ENCODE results near the gene GNAL. TPM values are rescaled to one million over a fixed set of nuclear protein-coding genes. Genes with fewer than 3 reads are reported as not detected.

GNAL gene
- total and polyA plus RNA-seq, 4 donors = 0.15 to 0.92 (median 0.72) TPM

GRCh38 chr18:11658019-11658418 is 31.0 kb upstream of the GNAL start:
- no peak for TF ChIP-seq FOXA1 (IDR thresholded peaks at IDR 0.05)
- no peak overlapping the region for H3K9ac ChIP-seq (ENCODE audit: low read depth in 1 of 2, low read length in 2 of 2)
- H3K27ac ChIP-seq (ENCODE audit: low read depth in 1 of 2, low read length in 2 of 2) = no peak overlapping the region
- peaks cover 0 to 2% (median 0%) of the 10 kb centered on the region in 4 donors for H3K4me1 ChIP-seq (ENCODE audit: control insufficient read depth in 4 of 4, insufficient read depth in 4 of 4, low read length in 3 of 4)
- no peak overlapping the region for H3K4me3 ChIP-seq (ENCODE audit: low read depth in 1 of 3, low read length in 3 of 3)
- H3K36me3 ChIP-seq (ENCODE audit: control insufficient read depth in 4 of 4, insufficient read depth in 3 of 4, low read depth in 1 of 4, low read length in 3 of 4) = no peaks in the 10 kb centered on the region
- DNase-seq (ENCODE audit: low spot score) = no peak
- H3K9me3 ChIP-seq (ENCODE audit: control insufficient read depth in 4 of 4, low read length in 3 of 4) = peaks cover 0 to 3% (median 0%) of the 10 kb centered on the region in 4 donors
- 89% methylated on average over 5 of the region's 5 CpGs for WGBS
- peaks cover 0 to 14% (median under 1%) of the 10 kb centered on the region in 4 donors for H3K27me3 ChIP-seq (ENCODE audit: control insufficient read depth in 4 of 4, insufficient read depth in 4 of 4, low read length in 3 of 4)

GRCh38 chr18:11658989-11659388 is 30.1 kb upstream of the GNAL start:
- Histone ChIP-seq H3K27ac (ENCODE audit: low read depth in 1 of 2, low read length in 2 of 2) (no peak overlapping the region), H3K9ac (ENCODE audit: low read depth in 1 of 2, low read length in 2 of 2) (no peak overlapping the region), H3K4me3 (ENCODE audit: low read depth in 1 of 3, low read length in 3 of 3) (no peak overlapping the region), H3K9me3 (ENCODE audit: control insufficient read depth in 4 of 4, low read length in 3 of 4) (peaks cover 0 to 3% (median 0%) of the 10 kb centered on the region in 4 donors), H3K36me3 (ENCODE audit: control insufficient read depth in 4 of 4, insufficient read depth in 3 of 4, low read depth in 1 of 4, low read length in 3 of 4) (no peaks in the 10 kb centered on the region), H3K27me3 (ENCODE audit: control insufficient read depth in 4 of 4, insufficient read depth in 4 of 4, low read length in 3 of 4) (peaks cover 0 to 13% (median under 1%) of the 10 kb centered on the region in 4 donors), H3K4me1 (ENCODE audit: control insufficient read depth in 4 of 4, insufficient read depth in 4 of 4, low read length in 3 of 4) (peaks cover 0 to 2% (median 0%) of the 10 kb centered on the region in 4 donors)
- DNase-seq (ENCODE audit: low spot score) = no peak
- TF ChIP-seq RAD21 (IDR thresholded peaks at IDR 0.05) (no peak), HNF4G (IDR thresholded peaks at IDR 0.05) (no peak), RXRA (IDR thresholded peaks at IDR 0.05) (no peak), ATF3 (IDR thresholded peaks at IDR 0.05) (no peak), TAF1 (conservative IDR thresholded peaks at IDR 0.05) (no peak), EGR1 (IDR thresholded peaks at IDR 0.05; ENCODE audit: low read depth in 2 of 2) (no peak), CTCF (IDR thresholded peaks at IDR 0.05; ENCODE audit: low read depth, low read length, missing input control) (no peak), YY1 (IDR thresholded peaks at IDR 0.05) (no peak), FOXA1 (IDR thresholded peaks at IDR 0.05) (no peak), NR2F2 (IDR thresholded peaks at IDR 0.05) (no peak), REST (IDR thresholded peaks at IDR 0.05) (no peak), JUND (IDR thresholded peaks at IDR 0.05) (no peak), HNF4A (conservative IDR thresholded peaks at IDR 0.05) (no peak)
- 79% methylated on average over 6 of the region's 6 CpGs for WGBS

- H3K9ac ChIP-seq (ENCODE audit: low read depth in 1 of 2, low read length in 2 of 2) = no peak overlapping the region
- no peak overlapping the region for H3K4me3 ChIP-seq (ENCODE audit: low read depth in 1 of 3, low read length in 3 of 3)
- TF ChIP-seq ATF3 (IDR thresholded peaks at IDR 0.05) (no peak), GABPA (IDR thresholded peaks at IDR 0.05 in 1 of 2, conservative IDR thresholded peaks at IDR 0.05 in 1 of 2) (no peak), RAD21 (IDR thresholded peaks at IDR 0.05) (no peak), TAF1 (conservative IDR thresholded peaks at IDR 0.05) (no peak), HNF4G (IDR thresholded peaks at IDR 0.05) (no peak), NR2F2 (IDR thresholded peaks at IDR 0.05) (no peak), JUND (IDR thresholded peaks at IDR 0.05) (no peak), FOXA1 (IDR thresholded peaks at IDR 0.05) (no peak), HNF4A (conservative IDR thresholded peaks at IDR 0.05) (no peak), YY1 (IDR thresholded peaks at IDR 0.05) (no peak), FOXA2 (IDR thresholded peaks at IDR 0.05) (no peak), EGR1 (IDR thresholded peaks at IDR 0.05; ENCODE audit: low read depth in 2 of 2) (no peak), RXRA (IDR thresholded peaks at IDR 0.05) (no peak), MAX (IDR thresholded peaks at IDR 0.05) (no peak), ZBTB33 (IDR thresholded peaks at IDR 0.05) (no peak), SP1 (IDR thresholded peaks at IDR 0.05) (no peak)
- 94% methylated on average over 7 of the region's 7 CpGs for WGBS
- H3K4me1 ChIP-seq (ENCODE audit: control insufficient read depth in 4 of 4, insufficient read depth in 4 of 4, low read length in 3 of 4) = no peaks in the 10 kb centered on the region
- peaks cover 0 to 3% (median 0%) of the 10 kb centered on the region in 4 donors for H3K9me3 ChIP-seq (ENCODE audit: control insufficient read depth in 4 of 4, low read length in 3 of 4)
- H3K27ac ChIP-seq (ENCODE audit: low read depth in 1 of 2, low read length in 2 of 2) = no peak overlapping the region
- no peak for DNase-seq (ENCODE audit: low spot score)
- no peaks in the 10 kb centered on the region for H3K36me3 ChIP-seq (ENCODE audit: control insufficient read depth in 4 of 4, insufficient read depth in 3 of 4, low read depth in 1 of 4, low read length in 3 of 4)
- H3K27me3 ChIP-seq (ENCODE audit: control insufficient read depth in 4 of 4, insufficient read depth in 4 of 4, low read length in 3 of 4) = peaks cover 0 to 2% (median under 1%) of the 10 kb centered on the region in 4 donors
Measured at GRCh38 chr18:11660691-11661090, 28.4 kb upstream of the GNAL start.

Data from liver (tissue), 9 donors.